GM23338 (cell line): ENCODE results near the gene CLIP2. TPM values are rescaled to one million over a fixed set of nuclear protein-coding genes. Genes with fewer than 3 reads are reported as not detected.

ENCODE experiments used
- ATAC-seq: fragments of 200-7000 bp; cut with Tn5 transposase; 3 replicates; pipeline ENCODE4 v1.9.1; 2020
- DNase-seq: peaks from one replicate; pipeline ENCODE4 v3.0.0-alpha.2; 2015; ENCODE audit warnings: low spot score
- H2AFZ ChIP-seq: fragments of 200-600 bp; sonication (generic); 2 replicates; pipeline ENCODE4 v1.8.0; 2016; ENCODE audit warnings: antibody characterized with exemption, mild to moderate bottlenecking, moderate library complexity
- H3F3A ChIP-seq: fragments of 200-600 bp; sonication (generic); replicated peaks from 2 replicates; pipeline ENCODE4 v1.8.0; 2017; ENCODE audit warnings: antibody characterized with exemption, mixed run types, low read depth
- H3K27ac ChIP-seq: fragments of 200-600 bp; sonication (generic); 2 replicates; pipeline ENCODE4 v1.6.1; 2016; ENCODE audit warnings: low read depth
- H3K27me3 ChIP-seq: fragments of 200-600 bp; sonication (generic); 2 replicates; pipeline ENCODE4 v1.8.0; 2016; ENCODE audit warnings: mild to moderate bottlenecking, mixed run types, moderate library complexity; ENCODE audit not compliant: insufficient read depth
- H3K36me3 ChIP-seq: fragments of 200-600 bp; sonication (generic); 2 replicates; pipeline ENCODE4 v1.8.0; 2016; ENCODE audit warnings: mild to moderate bottlenecking; ENCODE audit not compliant: insufficient read depth
- H3K4me1 ChIP-seq: fragments of 200-600 bp; sonication (generic); 2 replicates; pipeline ENCODE4 v1.8.0; 2016; ENCODE audit warnings: mild to moderate bottlenecking, moderate library complexity; ENCODE audit not compliant: insufficient read depth
- H3K4me2 ChIP-seq: fragments of 200-600 bp; sonication (generic); 2 replicates; pipeline ENCODE4 v1.7.1; 2017; ENCODE audit warnings: mixed run types
- H3K4me3 ChIP-seq: fragments of 200-600 bp; sonication (generic); 2 replicates; pipeline ENCODE4 v1.6.1; 2016; ENCODE audit warnings: mixed run types
- H3K79me2 ChIP-seq: fragments of 200-600 bp; sonication (generic); replicated peaks from 2 replicates; pipeline ENCODE4 v1.8.0; 2017; ENCODE audit warnings: mild to moderate bottlenecking; ENCODE audit not compliant: insufficient read depth
- H3K9me2 ChIP-seq: fragments of 200-600 bp; sonication (generic); 2 replicates; pipeline ENCODE4 v1.8.0; 2017; ENCODE audit not compliant: insufficient read depth
- H4K20me1 ChIP-seq: fragments of 200-600 bp; sonication (generic); replicated peaks from 2 replicates; pipeline ENCODE4 v1.8.0; 2017; ENCODE audit warnings: mild to moderate bottlenecking; ENCODE audit not compliant: insufficient read depth
- H3K27ac Mint-ChIP-seq: 2 replicates; pipeline ENCODE4 v1.8.0; 2020; ENCODE audit warnings: inconsistent platforms, mild to moderate bottlenecking, moderate library complexity, mixed read lengths
- H3K27me3 Mint-ChIP-seq: 3 replicates; pipeline ENCODE4 v1.8.0; 2022; ENCODE audit warnings: low read depth, mild to moderate bottlenecking, moderate library complexity, mixed read lengths, inconsistent platforms; ENCODE audit not compliant: insufficient read depth, poor library complexity
- H3K36me3 Mint-ChIP-seq: 3 replicates; pipeline ENCODE4 v1.8.0; 2021; ENCODE audit warnings: low read depth, mild to moderate bottlenecking, inconsistent platforms, moderate library complexity, mixed read lengths
- H3K4me1 Mint-ChIP-seq: 3 replicates; pipeline ENCODE4 v1.8.0; 2020; ENCODE audit warnings: mild to moderate bottlenecking, inconsistent platforms, mixed read lengths
- H3K4me3 Mint-ChIP-seq: 3 replicates; pipeline ENCODE4 v1.8.0; 2021; ENCODE audit warnings: moderate library complexity, mild to moderate bottlenecking, inconsistent platforms, mixed read lengths
- H3K9me3 Mint-ChIP-seq: 3 replicates; pipeline ENCODE4 v1.8.0; 2020; ENCODE audit warnings: moderate library complexity, mild to moderate bottlenecking, inconsistent platforms, mixed read lengths
- CREB1 ChIP-seq: fragments of 250-450 bp; sonication (Bioruptor Pico); IDR thresholded peaks from 2 replicates; pipeline ENCODE4 v1.5.0; 2020; ENCODE audit warnings: low read depth, mild to moderate bottlenecking, moderate library complexity
- EZH2 ChIP-seq: fragments of 200-600 bp; sonication (generic); IDR thresholded peaks from one replicate; pipeline ENCODE4 v1.8.0; 2017; ENCODE audit warnings: antibody characterized with exemption, mild to moderate bottlenecking, low read depth; ENCODE audit not compliant: unreplicated experiment
- EZH2phosphoT487 ChIP-seq: fragments of 200-600 bp; sonication (generic); IDR thresholded peaks from one replicate; pipeline ENCODE4 v1.8.1; 2018; ENCODE audit warnings: antibody characterized with exemption; ENCODE audit not compliant: unreplicated experiment
- JUNB ChIP-seq: IDR thresholded peaks from one replicate; pipeline ENCODE4 v1.6.1; 2016; ENCODE audit warnings: antibody characterized with exemption; ENCODE audit not compliant: unreplicated experiment
- NANOG ChIP-seq: IDR thresholded peaks from 2 replicates; pipeline ENCODE4 v1.6.1; 2016; ENCODE audit warnings: antibody characterized with exemption, borderline replicate concordance
- POLR2AphosphoS5 ChIP-seq: IDR thresholded peaks from 2 replicates; pipeline ENCODE4 v1.6.1; 2016; ENCODE audit warnings: antibody characterized with exemption, low read depth
- ZNF114 ChIP-seq: fragments of 250-450 bp; sonication (Bioruptor Pico); IDR thresholded peaks from 2 replicates; pipeline ENCODE4 v1.5.0; 2020; ENCODE audit warnings: mild to moderate bottlenecking, moderate library complexity
- ZNF331 ChIP-seq: fragments of 250-450 bp; sonication (Bioruptor Pico); IDR thresholded peaks from 2 replicates; pipeline ENCODE4 v1.5.0; 2020; ENCODE audit warnings: low read depth, mild to moderate bottlenecking, moderate library complexity
- polyA plus RNA-seq: library from polyadenylated mRNA; unstranded; fragments of >200 nt; fragmentation: Nextera tagmentation; extraction: Ambion mirVana; gene quantifications from 2 replicates; pipeline ENCODE4 v1.2.1, GENCODE V29; 2016
- total RNA-seq: library from RNA; depleted of rRNA; stranded (reverse); fragments of >200 nt; shearing (Covaris generic); gene quantifications from 2 replicates; pipeline ENCODE4 v1.2.3, GENCODE V29; 2014
- TF ChIP-seq, protein P1 (sequence below), 2 experiments: fragments of 200-600 bp in 1 of 2; sonication (generic) in 1 of 2; conservative IDR thresholded peaks; 2 replicates each; pipeline versions ENCODE4 v1.5.1 to v1.6.1; 2016 to 2017; ENCODE audit warnings: antibody characterized with exemption in 2 of 2, low read depth in 2 of 2, mild to moderate bottlenecking in 2 of 2, moderate library complexity in 1 of 2
- TF ChIP-seq, protein P2 (sequence below): IDR thresholded peaks from 2 replicates; pipeline ENCODE4 v1.6.1; 2016; ENCODE audit warnings: antibody characterized with exemption
- TF ChIP-seq, protein P3 (sequence below): IDR thresholded peaks from one replicate; pipeline ENCODE4 v1.6.1; 2018; ENCODE audit warnings: antibody characterized with exemption; ENCODE audit not compliant: unreplicated experiment
- TF ChIP-seq, protein P4 (sequence below): fragments of 250-450 bp; sonication (Bioruptor Pico); IDR thresholded peaks from 2 replicates; pipeline ENCODE4 v1.5.0; 2020; ENCODE audit warnings: mild to moderate bottlenecking, moderate library complexity

CLIP2 gene
- total and polyA plus RNA-seq, 2 experiments from 2014 or later: 8.1 to 51.9 TPM

DNA sequence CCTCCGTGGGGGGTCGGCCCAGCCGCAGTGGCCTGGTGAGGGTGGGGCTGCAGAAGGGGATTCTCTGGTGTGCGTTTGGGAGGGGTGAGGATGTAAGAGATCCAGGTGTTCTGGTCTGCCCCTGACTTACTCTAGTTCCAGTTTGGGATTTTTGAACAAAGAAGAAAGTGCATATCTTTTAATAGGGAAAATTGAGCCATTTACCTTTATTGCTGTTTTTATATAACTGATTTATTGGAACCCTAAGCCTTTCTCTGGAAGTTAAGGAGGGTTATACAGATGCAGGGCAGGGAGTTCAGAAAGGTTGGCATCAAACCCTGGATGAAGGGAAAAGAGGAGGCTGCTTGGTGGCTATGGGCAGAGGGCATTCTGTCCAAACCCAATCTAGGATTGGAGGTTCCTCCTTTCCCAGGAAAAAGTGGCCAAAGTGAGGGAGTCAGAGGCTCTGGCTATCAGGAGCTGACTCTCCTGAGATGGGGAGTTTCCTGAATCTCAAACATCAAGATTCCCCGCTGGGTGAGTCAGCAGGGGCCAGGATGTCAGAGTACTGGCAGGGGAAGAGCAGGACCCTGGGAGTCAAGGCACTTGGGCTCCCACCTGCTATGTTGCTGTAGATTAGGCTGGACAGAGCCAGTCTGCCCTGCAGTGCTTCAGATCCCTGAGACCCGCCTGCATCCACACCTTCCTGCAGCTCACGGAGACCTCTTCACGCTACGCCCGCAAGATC lies 67.5 kb downstream of the CLIP2 start (continued):
- TF ChIP-seq, protein P1, sequence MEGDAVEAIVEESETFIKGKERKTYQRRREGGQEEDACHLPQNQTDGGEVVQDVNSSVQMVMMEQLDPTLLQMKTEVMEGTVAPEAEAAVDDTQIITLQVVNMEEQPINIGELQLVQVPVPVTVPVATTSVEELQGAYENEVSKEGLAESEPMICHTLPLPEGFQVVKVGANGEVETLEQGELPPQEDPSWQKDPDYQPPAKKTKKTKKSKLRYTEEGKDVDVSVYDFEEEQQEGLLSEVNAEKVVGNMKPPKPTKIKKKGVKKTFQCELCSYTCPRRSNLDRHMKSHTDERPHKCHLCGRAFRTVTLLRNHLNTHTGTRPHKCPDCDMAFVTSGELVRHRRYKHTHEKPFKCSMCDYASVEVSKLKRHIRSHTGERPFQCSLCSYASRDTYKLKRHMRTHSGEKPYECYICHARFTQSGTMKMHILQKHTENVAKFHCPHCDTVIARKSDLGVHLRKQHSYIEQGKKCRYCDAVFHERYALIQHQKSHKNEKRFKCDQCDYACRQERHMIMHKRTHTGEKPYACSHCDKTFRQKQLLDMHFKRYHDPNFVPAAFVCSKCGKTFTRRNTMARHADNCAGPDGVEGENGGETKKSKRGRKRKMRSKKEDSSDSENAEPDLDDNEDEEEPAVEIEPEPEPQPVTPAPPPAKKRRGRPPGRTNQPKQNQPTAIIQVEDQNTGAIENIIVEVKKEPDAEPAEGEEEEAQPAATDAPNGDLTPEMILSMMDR (conservative IDR thresholded peaks at IDR 0.05; ENCODE audit: low read depth in 2 of 2): no peak
- TF ChIP-seq CREB1 (no peak), ZNF114 (CRISPR knock-in tag) (no peak)

DNA sequence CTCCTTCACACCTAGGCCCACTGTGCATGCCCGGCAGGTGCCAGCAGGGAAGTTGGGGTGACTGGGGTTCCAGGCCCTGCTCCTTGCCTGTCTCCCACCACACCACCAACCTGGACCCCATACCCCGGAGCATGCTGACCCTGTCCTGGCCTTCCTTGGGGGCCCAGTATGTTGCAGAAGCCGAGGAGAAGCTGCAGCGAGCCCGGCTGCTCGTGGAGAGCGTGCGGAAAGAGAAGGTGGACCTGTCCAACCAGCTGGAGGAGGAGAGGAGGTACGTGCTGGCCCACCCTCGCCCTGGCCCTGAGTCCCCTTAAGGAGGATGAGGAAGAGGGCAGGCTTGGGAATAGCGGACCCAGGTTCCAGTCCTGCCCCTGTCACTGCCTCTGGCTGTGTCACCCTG lies 70.8 kb downstream of the CLIP2 start:
- ATAC-seq (no peak), DNase-seq (no peak)
- Mint-ChIP-seq H3K36me3 (peaks cover 46% of the 10 kb centered on the region), H3K27ac (no peak overlapping the region), H3K9me3 (no peaks in the 10 kb centered on the region), H3K4me3 (no peak overlapping the region), H3K4me1 (no peaks in the 10 kb centered on the region; the same call in 2 of the 3 replicates), H3K27me3 (peaks cover 5% of the 10 kb centered on the region)
- H3K27ac ChIP-seq: no peak overlapping the region
- H3K79me2 ChIP-seq: no peaks in the 10 kb centered on the region
- H3K4me2 ChIP-seq: no peak overlapping the region
- no peaks in the 10 kb centered on the region for H3K4me1 ChIP-seq
- H3K9me2 ChIP-seq: no peaks in the 10 kb centered on the region
- no peaks in the 10 kb centered on the region; the same call in 1 of the 2 replicates for H3K36me3 ChIP-seq
- no peaks in the 10 kb centered on the region for H3K27me3 ChIP-seq
- peaks cover 5% of the 10 kb centered on the region; the same call in 1 of the 2 replicates for H4K20me1 ChIP-seq
- H3K4me3 ChIP-seq: no peak overlapping the region
- no peak overlapping the region for H2AFZ ChIP-seq
- no peaks in the 10 kb centered on the region for H3F3A ChIP-seq
- TF ChIP-seq CREB1 (no peak), ZNF331 (CRISPR knock-in tag) (no peak), EZH2 (no peak), NANOG (no peak), ZNF114 (CRISPR knock-in tag) (no peak), POLR2AphosphoS5 (no peak), JUNB (no peak), EZH2phosphoT487 (no peak)
- TF ChIP-seq, protein P2, sequence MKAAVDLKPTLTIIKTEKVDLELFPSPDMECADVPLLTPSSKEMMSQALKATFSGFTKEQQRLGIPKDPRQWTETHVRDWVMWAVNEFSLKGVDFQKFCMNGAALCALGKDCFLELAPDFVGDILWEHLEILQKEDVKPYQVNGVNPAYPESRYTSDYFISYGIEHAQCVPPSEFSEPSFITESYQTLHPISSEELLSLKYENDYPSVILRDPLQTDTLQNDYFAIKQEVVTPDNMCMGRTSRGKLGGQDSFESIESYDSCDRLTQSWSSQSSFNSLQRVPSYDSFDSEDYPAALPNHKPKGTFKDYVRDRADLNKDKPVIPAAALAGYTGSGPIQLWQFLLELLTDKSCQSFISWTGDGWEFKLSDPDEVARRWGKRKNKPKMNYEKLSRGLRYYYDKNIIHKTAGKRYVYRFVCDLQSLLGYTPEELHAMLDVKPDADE: no peak
- TF ChIP-seq, protein P3, sequence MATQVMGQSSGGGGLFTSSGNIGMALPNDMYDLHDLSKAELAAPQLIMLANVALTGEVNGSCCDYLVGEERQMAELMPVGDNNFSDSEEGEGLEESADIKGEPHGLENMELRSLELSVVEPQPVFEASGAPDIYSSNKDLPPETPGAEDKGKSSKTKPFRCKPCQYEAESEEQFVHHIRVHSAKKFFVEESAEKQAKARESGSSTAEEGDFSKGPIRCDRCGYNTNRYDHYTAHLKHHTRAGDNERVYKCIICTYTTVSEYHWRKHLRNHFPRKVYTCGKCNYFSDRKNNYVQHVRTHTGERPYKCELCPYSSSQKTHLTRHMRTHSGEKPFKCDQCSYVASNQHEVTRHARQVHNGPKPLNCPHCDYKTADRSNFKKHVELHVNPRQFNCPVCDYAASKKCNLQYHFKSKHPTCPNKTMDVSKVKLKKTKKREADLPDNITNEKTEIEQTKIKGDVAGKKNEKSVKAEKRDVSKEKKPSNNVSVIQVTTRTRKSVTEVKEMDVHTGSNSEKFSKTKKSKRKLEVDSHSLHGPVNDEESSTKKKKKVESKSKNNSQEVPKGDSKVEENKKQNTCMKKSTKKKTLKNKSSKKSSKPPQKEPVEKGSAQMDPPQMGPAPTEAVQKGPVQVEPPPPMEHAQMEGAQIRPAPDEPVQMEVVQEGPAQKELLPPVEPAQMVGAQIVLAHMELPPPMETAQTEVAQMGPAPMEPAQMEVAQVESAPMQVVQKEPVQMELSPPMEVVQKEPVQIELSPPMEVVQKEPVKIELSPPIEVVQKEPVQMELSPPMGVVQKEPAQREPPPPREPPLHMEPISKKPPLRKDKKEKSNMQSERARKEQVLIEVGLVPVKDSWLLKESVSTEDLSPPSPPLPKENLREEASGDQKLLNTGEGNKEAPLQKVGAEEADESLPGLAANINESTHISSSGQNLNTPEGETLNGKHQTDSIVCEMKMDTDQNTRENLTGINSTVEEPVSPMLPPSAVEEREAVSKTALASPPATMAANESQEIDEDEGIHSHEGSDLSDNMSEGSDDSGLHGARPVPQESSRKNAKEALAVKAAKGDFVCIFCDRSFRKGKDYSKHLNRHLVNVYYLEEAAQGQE: no peak
- TF ChIP-seq, protein P4, sequence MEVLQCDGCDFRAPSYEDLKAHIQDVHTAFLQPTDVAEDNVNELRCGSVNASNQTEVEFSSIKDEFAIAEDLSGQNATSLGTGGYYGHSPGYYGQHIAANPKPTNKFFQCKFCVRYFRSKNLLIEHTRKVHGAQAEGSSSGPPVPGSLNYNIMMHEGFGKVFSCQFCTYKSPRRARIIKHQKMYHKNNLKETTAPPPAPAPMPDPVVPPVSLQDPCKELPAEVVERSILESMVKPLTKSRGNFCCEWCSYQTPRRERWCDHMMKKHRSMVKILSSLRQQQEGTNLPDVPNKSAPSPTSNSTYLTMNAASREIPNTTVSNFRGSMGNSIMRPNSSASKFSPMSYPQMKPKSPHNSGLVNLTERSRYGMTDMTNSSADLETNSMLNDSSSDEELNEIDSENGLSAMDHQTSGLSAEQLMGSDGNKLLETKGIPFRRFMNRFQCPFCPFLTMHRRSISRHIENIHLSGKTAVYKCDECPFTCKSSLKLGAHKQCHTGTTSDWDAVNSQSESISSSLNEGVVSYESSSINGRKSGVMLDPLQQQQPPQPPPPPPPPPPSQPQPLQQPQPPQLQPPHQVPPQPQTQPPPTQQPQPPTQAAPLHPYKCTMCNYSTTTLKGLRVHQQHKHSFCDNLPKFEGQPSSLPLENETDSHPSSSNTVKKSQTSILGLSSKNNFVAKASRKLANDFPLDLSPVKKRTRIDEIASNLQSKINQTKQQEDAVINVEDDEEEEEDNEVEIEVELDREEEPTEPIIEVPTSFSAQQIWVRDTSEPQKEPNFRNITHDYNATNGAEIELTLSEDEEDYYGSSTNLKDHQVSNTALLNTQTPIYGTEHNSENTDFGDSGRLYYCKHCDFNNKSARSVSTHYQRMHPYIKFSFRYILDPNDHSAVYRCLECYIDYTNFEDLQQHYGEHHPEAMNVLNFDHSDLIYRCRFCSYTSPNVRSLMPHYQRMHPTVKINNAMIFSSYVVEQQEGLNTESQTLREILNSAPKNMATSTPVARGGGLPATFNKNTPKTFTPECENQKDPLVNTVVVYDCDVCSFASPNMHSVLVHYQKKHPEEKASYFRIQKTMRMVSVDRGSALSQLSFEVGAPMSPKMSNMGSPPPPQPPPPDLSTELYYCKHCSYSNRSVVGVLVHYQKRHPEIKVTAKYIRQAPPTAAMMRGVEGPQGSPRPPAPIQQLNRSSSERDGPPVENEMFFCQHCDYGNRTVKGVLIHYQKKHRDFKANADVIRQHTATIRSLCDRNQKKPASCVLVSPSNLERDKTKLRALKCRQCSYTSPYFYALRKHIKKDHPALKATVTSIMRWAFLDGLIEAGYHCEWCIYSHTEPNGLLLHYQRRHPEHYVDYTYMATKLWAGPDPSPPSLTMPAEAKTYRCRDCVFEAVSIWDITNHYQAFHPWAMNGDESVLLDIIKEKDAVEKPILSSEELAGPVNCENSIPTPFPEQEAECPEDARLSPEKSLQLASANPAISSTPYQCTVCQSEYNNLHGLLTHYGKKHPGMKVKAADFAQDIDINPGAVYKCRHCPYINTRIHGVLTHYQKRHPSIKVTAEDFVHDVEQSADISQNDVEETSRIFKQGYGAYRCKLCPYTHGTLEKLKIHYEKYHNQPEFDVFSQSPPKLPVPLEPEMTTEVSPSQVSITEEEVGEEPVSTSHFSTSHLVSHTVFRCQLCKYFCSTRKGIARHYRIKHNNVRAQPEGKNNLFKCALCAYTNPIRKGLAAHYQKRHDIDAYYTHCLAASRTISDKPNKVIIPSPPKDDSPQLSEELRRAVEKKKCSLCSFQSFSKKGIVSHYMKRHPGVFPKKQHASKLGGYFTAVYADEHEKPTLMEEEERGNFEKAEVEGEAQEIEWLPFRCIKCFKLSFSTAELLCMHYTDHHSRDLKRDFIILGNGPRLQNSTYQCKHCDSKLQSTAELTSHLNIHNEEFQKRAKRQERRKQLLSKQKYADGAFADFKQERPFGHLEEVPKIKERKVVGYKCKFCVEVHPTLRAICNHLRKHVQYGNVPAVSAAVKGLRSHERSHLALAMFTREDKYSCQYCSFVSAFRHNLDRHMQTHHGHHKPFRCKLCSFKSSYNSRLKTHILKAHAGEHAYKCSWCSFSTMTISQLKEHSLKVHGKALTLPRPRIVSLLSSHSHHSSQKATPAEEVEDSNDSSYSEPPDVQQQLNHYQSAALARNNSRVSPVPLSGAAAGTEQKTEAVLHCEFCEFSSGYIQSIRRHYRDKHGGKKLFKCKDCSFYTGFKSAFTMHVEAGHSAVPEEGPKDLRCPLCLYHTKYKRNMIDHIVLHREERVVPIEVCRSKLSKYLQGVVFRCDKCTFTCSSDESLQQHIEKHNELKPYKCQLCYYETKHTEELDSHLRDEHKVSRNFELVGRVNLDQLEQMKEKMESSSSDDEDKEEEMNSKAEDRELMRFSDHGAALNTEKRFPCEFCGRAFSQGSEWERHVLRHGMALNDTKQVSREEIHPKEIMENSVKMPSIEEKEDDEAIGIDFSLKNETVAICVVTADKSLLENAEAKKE (CRISPR knock-in tag): no peak
